Keratinocyte (primary cell): ENCODE data around the gene BAZ1A. TPM values are rescaled to one million over a fixed set of nuclear protein-coding genes. Genes with fewer than 3 reads are reported as not detected.

Experiments used
- DNase-seq: peaks from one replicate; pipeline ENCODE4 v3.0.0-alpha.2; 2011; ENCODE audit warnings: low read depth, missing footprints, low spot score
- FAIRE-seq: peaks from 2 replicates; lab custom pipeline; 2011; peaks lifted over from hg19 to GRCh38; lab: Jason Lieb, UNC
- H2AFZ ChIP-seq: 2 replicates; pipeline ENCODE4 v1.6.0; 2012; ENCODE audit warnings: low read length, control low read depth, inconsistent platforms; ENCODE audit not compliant: control insufficient read depth
- H3K27ac ChIP-seq: 2 replicates; pipeline ENCODE4 v1.5.1; 2011; ENCODE audit warnings: low read length; ENCODE audit not compliant: control insufficient read depth, insufficient read depth
- H3K27me3 ChIP-seq: 3 replicates; pipeline ENCODE4 v1.6.0; 2011; ENCODE audit warnings: low read length; ENCODE audit not compliant: control insufficient read depth, insufficient read depth; ENCODE audit errors: extremely low read depth
- H3K36me3 ChIP-seq, 2 experiments: 2 replicates in 1 of 2; 3 replicates in 1 of 2; pipeline ENCODE4 v1.5.1; 2011; ENCODE audit warnings: low read length in 2 of 2, mild to moderate bottlenecking in 1 of 2; ENCODE audit not compliant: control insufficient read depth in 2 of 2, insufficient read depth in 2 of 2; ENCODE audit errors: extremely low read depth in 1 of 2
- H3K4me1 ChIP-seq: 3 replicates; pipeline ENCODE4 v1.5.1; 2011; ENCODE audit warnings: low read length; ENCODE audit not compliant: control insufficient read depth, insufficient read depth; ENCODE audit errors: extremely low read depth
- H3K4me2 ChIP-seq: 3 replicates; pipeline ENCODE4 v1.6.0; 2011; ENCODE audit warnings: low read depth, low read length; ENCODE audit not compliant: control insufficient read depth, insufficient read depth; ENCODE audit errors: extremely low read depth
- H3K4me3 ChIP-seq, 3 experiments: fragments of 200-600 bp in 1 of 3; sonication (generic) in 1 of 3; 2 replicates in 2 of 3; 3 replicates in 1 of 3; pipeline ENCODE4 v1.5.1; 2011 to 2016; ENCODE audit warnings: low read length in 3 of 3, mild to moderate bottlenecking in 3 of 3, control low read depth in 2 of 3, inconsistent platforms in 1 of 3, low read depth in 1 of 3, mixed read lengths in 1 of 3, mixed run types in 1 of 3, moderate library complexity in 1 of 3; ENCODE audit not compliant: control insufficient read depth in 2 of 3, insufficient read depth in 2 of 3; ENCODE audit errors: extremely low read depth in 1 of 3
- H3K79me2 ChIP-seq: 2 replicates; pipeline ENCODE4 v1.6.0; 2012; ENCODE audit warnings: low read length; ENCODE audit not compliant: control insufficient read depth, insufficient read depth
- H3K9ac ChIP-seq: 3 replicates; pipeline ENCODE4 v1.6.0; 2011; ENCODE audit warnings: low read length; ENCODE audit not compliant: control insufficient read depth, insufficient read depth; ENCODE audit errors: extremely low read depth
- H3K9me1 ChIP-seq: 3 replicates; pipeline ENCODE4 v1.6.0; 2011; ENCODE audit warnings: low read length; ENCODE audit not compliant: control insufficient read depth, insufficient read depth; ENCODE audit errors: extremely low read depth
- H3K9me3 ChIP-seq: 2 replicates; pipeline ENCODE4 v1.5.1; 2012; ENCODE audit warnings: low read depth, low read length; ENCODE audit not compliant: control insufficient read depth
- H4K20me1 ChIP-seq: 3 replicates; pipeline ENCODE4 v1.6.0; 2011; ENCODE audit warnings: low read length; ENCODE audit not compliant: control insufficient read depth, insufficient read depth; ENCODE audit errors: extremely low read depth
- EZH2 ChIP-seq: IDR thresholded peaks from one replicate; pipeline ENCODE4 v1.6.1; 2012; ENCODE audit warnings: inconsistent platforms, mild to moderate bottlenecking, low read length, moderate library complexity
- dilution Hi-C: fragments of 300-500 bp; cut with MboI; formaldehyde crosslinking; loops from one replicate; pipeline ENCODE4 v1.7.0; 2020; ENCODE audit warnings: low sequenced_read_pairs; ENCODE audit not compliant: extremely low pct_ligation_motif_present
- polyA plus RNA-seq, 5 experiments: library from polyadenylated mRNA; depleted of rRNA in 3 of 5; stranded (reverse) in 3 of 5; stranded (forward) in 1 of 5; unstranded in 1 of 5; fragments of >200 nt; gene quantifications; 1 replicate in 1 of 5; 2 replicates in 3 of 5; 3 replicates in 1 of 5; pipeline versions ENCODE4 v1.2.1 to v1.2.3, GENCODE V29; 2011 to 2012; ENCODE audit warnings: missing spikeins in 2 of 5, low read depth in 1 of 5, low replicate concordance in 1 of 5
- TF ChIP-seq, protein P1 (sequence below), 3 experiments: IDR thresholded peaks in 1 of 3; conservative IDR thresholded peaks in 1 of 3; optimal IDR thresholded peaks in 1 of 3; 2 replicates in 2 of 3; 3 replicates in 1 of 3; pipeline versions ENCODE3 to v1.5.1; 2011; ENCODE audit warnings: low read length in 3 of 3, mild to moderate bottlenecking in 3 of 3, moderate library complexity in 2 of 3, control low read depth in 1 of 3, inconsistent platforms in 1 of 3; ENCODE audit not compliant: insufficient read depth in 2 of 3; ENCODE audit errors: extremely low read depth in 1 of 3

Gene BAZ1A
- polyA plus RNA-seq, 1 donor (not counting 4 experiments of a cell fraction or from before 2014, with no cell fraction given), result 52.0 TPM

DNA sequence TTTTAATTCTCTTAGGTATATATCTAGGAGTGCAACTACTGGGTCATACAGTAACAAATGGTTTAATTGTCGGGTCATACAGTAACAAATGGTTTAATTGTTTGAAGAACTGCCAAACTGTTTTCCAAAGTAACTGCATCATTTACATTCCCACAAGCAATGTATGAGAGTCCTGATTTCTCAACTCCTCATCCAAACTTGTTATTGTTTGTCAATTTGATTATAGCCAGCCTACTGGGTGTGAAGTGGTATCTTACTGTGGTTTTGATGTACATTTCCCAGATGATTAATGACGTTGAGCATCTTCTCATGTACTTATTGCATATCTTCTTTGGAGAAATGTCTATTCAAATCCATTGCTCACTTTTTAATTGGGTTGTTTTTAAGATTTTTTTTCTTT, 93.1 kb downstream of the BAZ1A start:
- Histone ChIP-seq H4K20me1 (no peaks in the 10 kb centered on the region), H3K27me3 (no peaks in the 10 kb centered on the region), H3K9me1 (no peaks in the 10 kb centered on the region), H3K27ac (peak overlapping the region; percentile 79), H3K9ac (no peak overlapping the region), H3K4me2 (peak overlapping the region; percentile 34), H3K9me3 (no peaks in the 10 kb centered on the region), H3K4me3 (peak overlapping the region in 1 of 3 experiments; percentile 43), H3K4me1 (peaks cover 17% of the 10 kb centered on the region), H3K36me3 (peaks cover 6 to 14% of the 10 kb centered on the region in 2 experiments), H3K79me2 (no peaks in the 10 kb centered on the region), H2AFZ (no peak overlapping the region)
- dilution Hi-C loops, result no loop called here
- FAIRE-seq (peak; percentile 36), DNase-seq (no peak)
- TF ChIP-seq, protein P1, sequence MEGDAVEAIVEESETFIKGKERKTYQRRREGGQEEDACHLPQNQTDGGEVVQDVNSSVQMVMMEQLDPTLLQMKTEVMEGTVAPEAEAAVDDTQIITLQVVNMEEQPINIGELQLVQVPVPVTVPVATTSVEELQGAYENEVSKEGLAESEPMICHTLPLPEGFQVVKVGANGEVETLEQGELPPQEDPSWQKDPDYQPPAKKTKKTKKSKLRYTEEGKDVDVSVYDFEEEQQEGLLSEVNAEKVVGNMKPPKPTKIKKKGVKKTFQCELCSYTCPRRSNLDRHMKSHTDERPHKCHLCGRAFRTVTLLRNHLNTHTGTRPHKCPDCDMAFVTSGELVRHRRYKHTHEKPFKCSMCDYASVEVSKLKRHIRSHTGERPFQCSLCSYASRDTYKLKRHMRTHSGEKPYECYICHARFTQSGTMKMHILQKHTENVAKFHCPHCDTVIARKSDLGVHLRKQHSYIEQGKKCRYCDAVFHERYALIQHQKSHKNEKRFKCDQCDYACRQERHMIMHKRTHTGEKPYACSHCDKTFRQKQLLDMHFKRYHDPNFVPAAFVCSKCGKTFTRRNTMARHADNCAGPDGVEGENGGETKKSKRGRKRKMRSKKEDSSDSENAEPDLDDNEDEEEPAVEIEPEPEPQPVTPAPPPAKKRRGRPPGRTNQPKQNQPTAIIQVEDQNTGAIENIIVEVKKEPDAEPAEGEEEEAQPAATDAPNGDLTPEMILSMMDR (optimal IDR thresholded peaks at IDR 0.05 in 1 of 3, IDR thresholded peaks at IDR 0.05 in 1 of 3, conservative IDR thresholded peaks at IDR 0.05 in 1 of 3; ENCODE audit: extremely low read depth in 1 of 3, insufficient read depth in 2 of 3, low read length in 3 of 3), result no peak

DNA sequence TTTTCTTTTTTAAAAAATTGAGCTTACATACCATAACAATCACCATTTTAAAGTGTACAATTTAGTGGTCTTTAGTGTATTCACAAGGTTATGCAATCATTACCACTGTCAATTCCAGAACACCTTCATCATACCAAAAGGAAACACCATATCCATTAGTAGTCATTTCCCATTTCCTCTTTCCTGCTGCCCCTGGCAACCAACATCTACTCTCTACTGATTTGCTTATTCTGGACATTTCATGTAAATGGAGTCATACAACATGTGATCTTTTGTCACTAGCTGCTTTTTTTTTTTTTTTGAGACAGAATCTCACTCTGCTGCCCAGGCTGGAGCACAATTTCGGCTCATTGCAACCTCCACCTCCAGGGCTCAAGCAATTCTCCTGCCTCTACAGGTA, 93.9 kb downstream of the BAZ1A start:
- dilution Hi-C loops, result no loop called here
- Histone ChIP-seq H3K9me3 (no peaks in the 10 kb centered on the region), H3K9me1 (no peaks in the 10 kb centered on the region), H3K4me1 (peaks cover 17% of the 10 kb centered on the region), H3K79me2 (no peaks in the 10 kb centered on the region), H2AFZ (no peak overlapping the region), H4K20me1 (no peaks in the 10 kb centered on the region), H3K4me3 (peak overlapping the region in 1 of 3 experiments; percentile 43), H3K9ac (no peak overlapping the region), H3K27ac (peak overlapping the region; percentile 79), H3K4me2 (peak overlapping the region; percentile 34), H3K36me3 (peaks cover 9 to 14% of the 10 kb centered on the region in 2 experiments), H3K27me3 (no peaks in the 10 kb centered on the region)
- peak; percentile 53 for DNase-seq
- FAIRE-seq, result peak; percentile 90
- no peak for TF ChIP-seq EZH2
- TF ChIP-seq, protein P1 (optimal IDR thresholded peaks at IDR 0.05 in 1 of 3, IDR thresholded peaks at IDR 0.05 in 1 of 3, conservative IDR thresholded peaks at IDR 0.05 in 1 of 3; ENCODE audit: extremely low read depth in 1 of 3, insufficient read depth in 2 of 3, low read length in 3 of 3), result no peak
